ENCODE data around the gene LIX1L. TPM values are rescaled to one million over a fixed set of nuclear protein-coding genes. Genes with fewer than 3 reads are reported as not detected.

Gene LIX1L
- total and polyA plus RNA-seq, 2 donors (not counting 3 experiments of a cell fraction or from before 2014, with no cell fraction given): 54.9 to 56.4 TPM

GRCh38 chr1:145936247-145936646 lies 21.6 kb downstream of the LIX1L start:
- Histone ChIP-seq H4K20me1 (replicated peaks; ENCODE audit: control insufficient read depth, extremely low read depth, insufficient read depth, low read length) (no peaks in the 10 kb centered on the region), H3K4me1 (ENCODE audit: control insufficient read depth, extremely low read depth, insufficient read depth, low read length) (no peaks in the 10 kb centered on the region), H3K9me3 (replicated peaks; ENCODE audit: control insufficient read depth, insufficient read depth, low read length) (no peaks in the 10 kb centered on the region), H3K27me3 (ENCODE audit: control insufficient read depth in 2 of 2, insufficient read depth in 2 of 2, low read length in 2 of 2) (no peaks in the 10 kb centered on the region), H3K4me3 (replicated peaks in 1 of 3; ENCODE audit: insufficient read depth in 1 of 3, low read depth in 1 of 3, low read length in 3 of 3) (no peak overlapping the region), H3K9ac (replicated peaks; ENCODE audit: extremely low read depth, insufficient read depth, low read length) (no peak overlapping the region), H3K9me1 (replicated peaks; ENCODE audit: control insufficient read depth, extremely low read depth, insufficient read depth, low read length) (no peaks in the 10 kb centered on the region), H3K79me2 (ENCODE audit: control insufficient read depth, insufficient read depth, low read length) (no peaks in the 10 kb centered on the region), H2AFZ (ENCODE audit: low read depth, low read length) (no peak overlapping the region), H3K36me3 (ENCODE audit: control insufficient read depth in 2 of 2, extremely low read depth in 1 of 2, insufficient read depth in 2 of 2, low read length in 2 of 2) (peaks cover 10 to 14% of the 10 kb centered on the region in 2 experiments), H3K27ac (ENCODE audit: insufficient read depth, low read depth, low read length) (no peak overlapping the region), H3K4me2 (ENCODE audit: insufficient read depth, low read length) (no peak overlapping the region)
- ChIA-PET CTCF (interaction anchor here (1.2 kb wide), 1 partner anchor 27 kb away, joined by 3 read pairs; the partner anchor contains the start of gene ITGA10), POLR2A (interaction anchor here (1.0 to 1.8 kb wide), 2 partner anchors 9 to 19 kb away, joined by 3 to 5 read pairs; partner anchors contain the start of gene RBM8A)
- no TSS peak for BruUV-seq (replicated peaks)
- intact Hi-C loops (cut with micrococcal nuclease) (no loop called here), dilution Hi-C loops (cut with MboI; ENCODE audit: extremely low pct_ligation_motif_present, low sequenced_read_pairs) (no loop called here)
- DNase-seq (ENCODE audit: low read depth, low spot score) (no peak), FAIRE-seq (no peak)
- no peak for TF ChIP-seq MYC (IDR thresholded peaks at IDR 0.05; ENCODE audit: low read depth, low read length)
- TF ChIP-seq EZH2 (IDR thresholded peaks at IDR 0.05; ENCODE audit: borderline replicate concordance, low read depth, low read length, severe bottlenecking): no peak
- TF ChIP-seq POLR2AphosphoS5 (IDR thresholded peaks at IDR 0.05; ENCODE audit: insufficient read depth, low read depth, low read length): no peak
- TF ChIP-seq JUN (IDR thresholded peaks at IDR 0.05; ENCODE audit: borderline replicate concordance, insufficient read depth, insufficient read length, low read depth): no peak
- TF ChIP-seq CTCF (IDR thresholded peaks at IDR 0.05; ENCODE audit: extremely low read depth in 1 of 2, insufficient read depth in 1 of 2, low read depth in 1 of 2, low read length in 2 of 2): no peak
- no peak for TF ChIP-seq GATA2 (IDR thresholded peaks at IDR 0.05; ENCODE audit: insufficient read depth, insufficient read length, low read depth, low read length)
- TF ChIP-seq FOS (IDR thresholded peaks at IDR 0.05; ENCODE audit: borderline replicate concordance, insufficient read depth, low read length): no peak
- no peak for TF ChIP-seq MAX (IDR thresholded peaks at IDR 0.05; ENCODE audit: insufficient read depth, insufficient read length)
- no peak for TF ChIP-seq POLR2A (IDR thresholded peaks at IDR 0.05; ENCODE audit: low read depth, low read length)
